Erythroblast (primary cell): ENCODE measurements around the gene MSH5.

ENCODE experiments used
- DNase-seq, 2 experiments: peaks; one replicate each; lab custom pipeline; 2025; lab: John Stamatoyannopoulos, UW
- GATA1 ChIP-seq: IDR thresholded peaks from 2 replicates; pipeline ENCODE4 v1.6.1; 2011; ENCODE audit warnings: low read depth, mild to moderate bottlenecking, control low read depth, low read length, moderate library complexity
- POLR2A ChIP-seq: IDR thresholded peaks from 2 replicates; pipeline ENCODE4 v1.6.1; 2011; ENCODE audit warnings: mild to moderate bottlenecking, low read length

The MSH5 gene

DNA sequence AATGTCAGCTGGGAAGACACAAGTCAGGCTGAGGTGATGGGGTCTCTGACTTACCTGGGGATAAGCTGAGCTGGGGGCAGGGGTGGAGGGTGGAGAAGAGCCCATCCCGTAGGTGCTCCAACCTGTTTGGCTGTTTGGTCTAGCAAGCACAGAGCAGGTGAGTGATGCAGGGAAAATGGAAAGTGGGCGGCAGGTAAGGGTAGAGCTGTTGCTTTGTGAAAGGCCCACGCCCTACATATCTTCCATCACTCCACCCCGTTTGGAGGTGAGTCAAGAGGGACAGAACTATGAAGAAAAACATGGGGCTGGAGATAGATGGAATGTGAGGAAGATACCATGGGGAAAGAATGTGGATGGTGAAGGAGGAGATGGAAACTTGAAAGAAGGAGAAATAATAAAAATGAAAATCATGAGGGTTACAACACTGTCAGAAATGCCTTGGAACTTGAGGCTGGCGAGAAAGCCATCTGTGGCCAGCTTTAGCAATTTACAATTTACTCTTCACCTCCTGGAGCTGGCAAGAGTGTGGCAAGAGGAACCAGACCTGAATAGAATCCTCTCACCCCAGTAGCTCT, 19.5 kb upstream of the MSH5 start:
- TF ChIP-seq GATA1: no peak
- TF ChIP-seq POLR2A: no peak
- no peak for DNase-seq

DNA sequence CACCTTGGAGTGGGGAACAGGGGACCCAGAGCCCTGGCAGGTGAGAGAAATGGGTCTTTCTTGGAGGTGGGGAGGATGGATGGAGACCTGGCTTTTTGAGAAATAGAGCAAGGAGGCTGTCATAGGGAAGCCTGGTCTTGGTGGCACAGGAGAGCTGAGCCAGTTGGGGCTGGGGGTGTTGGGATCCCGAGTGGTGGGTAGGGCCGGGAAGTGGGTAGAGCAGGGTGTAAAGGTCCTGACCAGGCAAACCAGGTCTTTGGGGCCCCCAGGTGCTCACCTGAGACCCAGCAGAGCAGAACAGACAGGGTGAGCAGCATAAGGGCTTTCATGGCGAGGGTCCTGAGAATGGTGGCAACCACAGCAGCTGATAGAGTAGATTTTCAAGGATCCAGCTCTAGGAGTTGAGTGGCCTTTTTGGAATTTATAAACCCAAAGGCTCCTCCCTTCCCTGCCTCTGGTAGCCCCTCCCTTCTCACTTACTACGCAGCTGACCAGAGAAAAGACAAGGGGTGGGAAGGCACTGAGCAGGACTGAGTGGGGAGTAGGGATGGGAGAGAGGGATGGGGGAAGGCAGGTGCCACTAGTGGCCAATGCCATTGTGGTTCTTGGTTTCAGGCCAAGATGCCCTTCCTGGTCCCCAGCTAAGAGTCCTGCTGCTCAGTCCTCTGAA, 18.3 kb upstream of the MSH5 start, which contains the start of gene LY6G6C:
Gene LY6G6C, minus strand, starts transcription at position 396 of the 670 bp plus-strand sequence. Its CDS starts 67 bp downstream, at position 329.
- DNase-seq: no peak
- no peak for TF ChIP-seq GATA1
- TF ChIP-seq POLR2A: no peak

DNA sequence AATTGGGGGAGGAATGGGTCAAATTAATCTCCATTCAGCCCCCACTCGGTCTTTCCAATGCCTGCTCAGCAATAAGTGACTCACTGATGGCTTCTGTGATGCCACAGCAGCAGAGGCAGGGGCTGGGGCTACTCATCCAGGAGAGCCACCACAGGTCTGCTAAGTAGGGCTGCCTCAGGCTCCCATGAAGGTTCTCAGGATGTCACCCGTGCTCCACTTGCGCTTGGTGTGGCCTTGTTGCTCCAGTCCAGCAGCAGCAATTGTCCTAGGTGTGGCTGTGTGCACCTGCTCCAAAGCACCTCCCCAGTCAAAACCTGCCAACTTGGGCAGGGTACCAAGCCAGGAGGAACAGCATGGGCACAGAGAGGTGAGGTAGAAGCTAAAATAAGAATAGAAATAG, 17.6 kb upstream of the MSH5 start:
- DNase-seq: no peak
- TF ChIP-seq POLR2A: no peak
- TF ChIP-seq GATA1: no peak

- no peak for TF ChIP-seq POLR2A
- TF ChIP-seq GATA1: no peak
- no peak for DNase-seq
Measured at GRCh38 chr6:31723245-31723979, 16.4 kb upstream of the MSH5 start, which contains the start of gene MPIG6B. Gene MPIG6B, plus strand, starts transcription at chr6:31723373. Its CDS starts 11 bp downstream, at chr6:31723384.

DNA sequence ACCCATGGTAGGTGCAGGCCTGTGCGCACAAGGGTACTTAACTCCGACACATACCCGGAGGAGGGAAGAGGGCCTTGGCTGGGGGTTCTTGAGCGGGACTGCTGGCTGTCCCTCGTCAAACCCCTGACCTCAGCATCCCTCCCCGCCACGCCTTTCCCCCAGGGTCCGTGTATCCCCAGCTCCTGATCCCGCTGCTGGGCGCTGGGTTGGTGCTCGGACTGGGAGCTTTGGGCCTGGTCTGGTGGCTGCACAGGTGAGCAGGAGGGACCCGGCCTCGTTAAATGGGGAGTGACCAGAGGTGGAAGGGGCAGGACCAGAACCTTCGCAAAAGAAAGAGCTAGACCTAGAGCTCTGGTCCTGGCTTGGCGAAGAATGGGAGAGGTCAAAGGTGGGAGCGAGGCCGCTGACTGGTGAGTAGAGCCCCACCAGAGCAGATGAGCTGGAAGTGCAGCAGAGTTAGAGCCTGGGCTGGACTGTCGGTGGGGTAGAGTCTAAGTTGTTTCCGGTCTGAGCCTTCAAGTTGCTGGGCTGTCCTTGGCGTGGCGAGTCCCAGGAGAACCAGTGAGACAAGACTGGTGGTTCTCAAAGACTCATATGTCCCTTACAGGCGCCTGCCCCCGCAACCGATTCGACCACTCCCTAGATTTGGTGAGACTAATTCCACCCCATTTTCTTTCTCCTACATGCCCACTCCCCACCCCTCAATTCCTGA, 15.7 kb upstream of the MSH5 start:
- TF ChIP-seq POLR2A: no peak
- no peak for TF ChIP-seq GATA1
- DNase-seq: no peak

DNA sequence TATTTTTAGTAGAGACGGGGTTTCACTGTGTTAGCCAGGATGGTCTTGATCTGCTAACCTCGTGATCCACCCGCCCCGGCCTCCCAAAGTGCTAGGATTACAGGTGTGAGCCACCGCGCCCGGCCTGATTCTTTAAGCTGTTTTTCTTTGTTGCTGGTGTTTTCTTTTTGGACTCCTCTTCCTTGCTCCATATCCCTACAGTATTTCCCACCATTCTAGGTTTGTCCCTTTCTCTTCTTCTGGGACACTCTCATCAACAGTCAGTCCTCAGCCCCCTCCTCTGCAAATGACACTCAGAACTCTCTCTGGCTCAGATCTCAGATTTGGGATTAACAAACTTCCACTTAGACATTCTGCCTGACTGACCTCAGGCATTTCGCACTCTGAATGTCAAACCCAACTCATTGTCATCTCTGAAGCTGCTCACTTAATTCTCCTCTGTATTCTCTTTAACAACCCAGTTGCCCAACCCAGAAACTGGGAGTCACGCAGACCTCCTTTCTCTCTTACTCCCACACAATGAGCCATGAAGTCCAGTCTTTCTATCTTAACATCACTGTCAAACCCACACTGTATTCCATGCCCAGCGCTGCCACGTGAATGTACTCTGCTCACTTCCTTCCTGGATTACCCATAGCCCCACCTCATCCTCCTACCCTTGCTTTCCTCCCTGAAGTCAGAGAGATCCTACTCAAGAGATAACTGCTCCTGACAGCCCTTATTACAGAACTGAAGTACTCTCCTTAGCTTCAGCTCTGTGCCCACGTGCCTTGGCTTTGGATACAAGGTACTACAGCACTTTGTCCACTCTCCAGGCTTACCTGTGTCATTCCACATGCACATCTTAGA, 14.1 kb upstream of the MSH5 start:
- TF ChIP-seq GATA1 (no peak), POLR2A (no peak)
- DNase-seq: peak in 1 of 2 experiments; percentile 34

GRCh38 chr6:31727034-31727716, 12.6 kb upstream of the MSH5 start:
- peak; percentile 39 to 68 for DNase-seq

DNA sequence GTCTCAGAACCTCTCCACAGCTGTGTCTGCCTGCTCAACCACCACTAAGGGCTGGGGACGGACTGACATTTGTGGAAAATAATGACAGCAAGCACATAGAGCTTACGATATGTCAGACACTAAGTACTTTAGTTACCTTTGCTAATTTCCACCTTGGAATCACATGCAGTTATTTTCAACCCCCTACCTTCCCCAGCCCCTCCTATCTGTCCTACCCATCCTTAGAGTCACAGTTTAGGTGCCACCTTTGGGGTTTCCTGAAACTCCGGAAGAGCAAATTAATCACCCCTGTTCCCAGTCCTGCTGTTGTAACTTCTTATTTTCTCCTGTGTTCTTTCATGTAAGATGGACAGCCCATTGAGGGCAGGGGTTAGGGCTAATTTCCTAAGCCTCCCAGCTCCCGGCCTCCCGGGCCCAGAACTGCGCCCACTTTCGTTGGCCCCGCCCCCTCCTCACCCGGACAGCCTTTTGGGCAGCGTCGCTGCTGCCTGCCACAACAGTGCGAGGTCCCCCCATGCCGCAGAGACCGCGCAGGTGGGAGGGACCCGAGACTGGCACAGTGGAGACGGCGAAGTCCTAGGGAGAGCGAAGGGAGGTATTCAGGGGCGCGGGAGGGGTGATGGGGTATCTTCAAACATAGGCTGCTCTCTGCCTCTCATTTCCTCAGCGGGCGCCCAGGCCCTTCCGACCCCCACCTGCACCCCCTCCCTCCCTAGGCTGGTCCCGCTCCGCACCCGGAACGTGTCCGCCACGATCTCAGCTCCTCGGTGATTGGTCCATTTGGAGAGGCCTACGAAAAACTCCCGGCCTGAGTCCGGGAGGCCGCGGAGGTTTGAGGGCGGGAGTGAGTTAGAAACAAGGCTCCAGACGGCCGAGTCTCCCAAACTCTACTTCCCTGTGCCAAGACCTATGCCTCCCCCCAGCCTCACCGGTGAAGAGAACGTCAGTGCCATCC, 11.8 kb upstream of the MSH5 start:
- no peak for DNase-seq
- TF ChIP-seq POLR2A (no peak), GATA1 (no peak)

More at GRCh38 chr6:31727034-31727716, 12.6 kb upstream of the MSH5 start:
- TF ChIP-seq POLR2A (peak; percentile 30), GATA1 (no peak)

DNA sequence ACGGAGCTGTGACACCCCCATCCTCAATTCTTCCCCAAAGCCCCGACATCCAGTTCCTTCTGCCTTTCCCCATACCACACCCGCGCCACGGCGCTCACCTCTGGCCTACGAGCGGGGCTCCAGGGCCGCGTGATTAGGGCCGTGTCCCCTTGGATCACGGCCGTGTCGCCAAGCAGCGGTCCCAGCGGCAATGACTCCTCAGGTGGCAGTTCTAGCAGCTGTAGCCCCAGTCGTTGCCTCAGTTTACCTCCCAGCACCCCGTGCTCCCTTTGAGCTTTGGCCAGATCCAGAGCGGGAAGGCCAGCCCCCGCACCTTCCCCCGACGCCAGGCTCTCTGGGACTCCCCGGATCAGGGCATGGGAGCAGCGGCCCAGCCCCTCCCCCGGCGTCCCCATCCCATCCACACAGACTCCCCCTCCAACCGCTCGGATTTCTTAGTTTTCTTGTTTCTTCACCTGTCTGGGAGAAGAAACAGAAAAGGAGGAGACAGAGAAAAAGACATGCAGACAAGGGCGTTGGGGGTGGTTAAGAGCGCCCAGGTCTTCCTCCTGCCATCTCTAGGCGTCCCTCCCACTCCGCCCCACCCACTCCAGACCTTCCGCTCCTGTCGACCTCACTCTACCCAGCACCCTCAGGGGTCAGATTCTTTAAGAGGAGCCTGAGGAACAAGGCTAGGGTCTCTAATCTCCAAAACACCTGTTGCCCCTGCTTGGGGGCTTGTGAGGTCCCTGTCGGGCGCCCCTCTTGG, 10.9 kb upstream of the MSH5 start, which contains the start of gene DDAH2:
Gene DDAH2, minus strand, starts transcription at position 533 of the 748 bp plus-strand sequence. Its CDS starts 138 bp downstream, at position 395.
- DNase-seq: no peak
- TF ChIP-seq POLR2A (no peak), GATA1 (no peak)

DNA sequence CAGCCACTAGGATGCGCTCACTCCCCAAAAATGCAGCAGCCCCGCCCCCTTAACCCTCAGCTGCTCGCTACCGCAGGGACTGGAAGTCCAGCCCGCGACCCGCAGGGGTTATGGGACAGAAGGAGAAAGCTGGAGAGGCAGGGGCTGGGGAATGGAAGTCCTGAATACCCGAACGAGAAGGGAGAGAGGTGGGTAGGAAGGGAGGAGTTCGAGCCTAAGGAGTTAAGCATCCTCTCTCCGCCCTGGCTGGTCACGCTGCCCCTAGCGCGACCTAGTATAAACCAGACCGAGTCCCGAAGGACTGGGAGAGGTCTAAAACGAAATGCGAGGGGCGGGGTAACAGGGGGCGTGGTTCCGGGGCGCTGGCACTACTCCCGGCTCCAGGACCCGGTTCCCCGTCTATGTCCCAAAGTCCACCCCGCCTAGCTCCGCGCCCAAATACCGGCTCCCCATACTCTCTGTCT, 10.3 kb upstream of the MSH5 start:
- peak; percentile 84 to 89 for DNase-seq
- TF ChIP-seq POLR2A (peak; percentile 64), GATA1 (no peak)
